ENCODE data around the gene CATSPERE. TPM values are rescaled to one million over a fixed set of nuclear protein-coding genes. Genes with fewer than 3 reads are reported as not detected.
"Not testable (repeated sequence)": the region's sequence is repeated elsewhere in the genome, so short reads cannot be mapped to it uniquely, and the experiment has no call there.

CATSPERE gene
- total RNA-seq, 1 experiment from 2014 or later = 1.0 TPM

DNA sequence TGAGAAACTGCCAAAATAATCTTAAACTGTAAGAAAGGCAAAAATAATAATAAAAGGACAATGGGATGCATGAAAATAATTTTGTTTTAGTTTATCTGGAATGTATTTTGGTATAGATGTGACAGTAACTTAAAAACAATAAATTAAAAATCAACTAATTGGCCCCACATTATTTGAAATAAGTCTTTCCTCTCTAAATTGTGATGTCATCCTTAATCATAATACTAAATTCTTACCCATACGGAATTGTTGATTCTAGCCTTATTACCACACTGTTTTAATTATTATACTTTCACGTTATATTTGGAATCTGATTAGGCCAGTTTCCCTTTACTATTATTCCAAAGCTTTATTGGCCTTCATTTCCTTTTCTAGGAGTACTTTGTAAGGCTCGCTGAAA, 199.5 kb downstream of the CATSPERE start:
- Histone ChIP-seq H3K27me3 (no peaks in the 10 kb centered on the region), H3K4me3 (no peak overlapping the region), H3K36me3 (peaks cover 58% of the 10 kb centered on the region), H3K9me3 (peaks cover 10% of the 10 kb centered on the region)
- DNase-seq = no peak

DNA sequence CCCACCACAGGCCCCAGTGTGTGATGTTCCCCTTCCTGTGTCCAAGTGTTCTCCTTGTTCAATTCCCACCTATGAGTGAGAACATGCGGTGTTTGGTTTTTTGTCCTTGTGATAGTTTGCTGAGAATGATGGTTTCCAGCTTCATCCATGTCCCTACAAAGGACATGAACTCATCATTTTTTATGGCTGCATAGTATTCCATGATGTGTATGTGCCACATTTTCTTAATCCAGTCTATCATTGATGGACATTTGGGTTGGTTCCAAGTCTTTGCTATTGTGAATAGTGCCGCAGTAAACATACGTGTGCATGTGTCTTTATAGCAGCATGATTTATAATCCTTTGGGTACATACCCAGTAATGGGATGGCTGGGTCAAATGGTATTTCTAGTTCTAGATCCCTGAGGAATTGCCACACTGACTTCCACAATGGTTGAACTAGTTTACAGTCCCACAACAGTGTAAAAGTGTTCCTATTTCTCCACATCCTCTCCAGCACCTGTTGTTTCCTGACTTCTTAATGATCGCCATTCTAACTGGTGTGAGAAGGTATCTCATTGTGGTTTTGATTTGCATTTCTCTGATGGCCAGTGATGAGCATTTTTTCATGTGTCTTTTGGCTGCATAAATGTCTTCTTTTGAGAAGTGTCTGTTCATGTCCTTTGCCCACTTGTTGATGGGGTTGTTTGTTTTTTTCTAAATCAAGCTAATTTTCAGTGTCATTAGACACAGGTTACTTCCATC, 200.7 kb downstream of the CATSPERE start:
- H3K36me3 ChIP-seq = peaks cover 50% of the 10 kb centered on the region
- not testable (repeated sequence) for H3K4me3 ChIP-seq, DNase-seq, H3K9me3 ChIP-seq, H3K27me3 ChIP-seq

DNA sequence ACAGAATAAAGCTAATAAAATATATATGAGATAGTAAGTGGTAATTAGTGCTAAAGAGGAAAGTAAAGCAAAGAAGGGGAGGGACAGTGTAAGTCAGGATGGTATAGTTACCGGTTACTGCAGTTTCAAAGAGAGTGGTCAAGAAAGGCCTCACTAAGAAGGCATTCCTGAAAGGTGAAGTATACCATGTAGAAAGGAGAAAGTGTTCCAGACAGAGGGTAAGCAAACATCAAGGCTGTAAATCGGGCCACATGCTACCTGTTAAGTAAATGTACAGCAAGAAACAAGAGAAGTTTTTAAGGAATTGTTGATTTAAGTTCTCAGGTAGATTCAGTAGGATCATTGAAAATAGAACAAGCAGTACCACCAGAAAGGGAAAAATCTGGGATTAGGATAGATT, 201.5 kb downstream of the CATSPERE start:
- Histone ChIP-seq H3K27me3 (no peaks in the 10 kb centered on the region), H3K36me3 (peaks cover 43% of the 10 kb centered on the region), H3K9me3 (peaks cover 10% of the 10 kb centered on the region), H3K4me3 (no peak overlapping the region)
- no peak for DNase-seq

DNA sequence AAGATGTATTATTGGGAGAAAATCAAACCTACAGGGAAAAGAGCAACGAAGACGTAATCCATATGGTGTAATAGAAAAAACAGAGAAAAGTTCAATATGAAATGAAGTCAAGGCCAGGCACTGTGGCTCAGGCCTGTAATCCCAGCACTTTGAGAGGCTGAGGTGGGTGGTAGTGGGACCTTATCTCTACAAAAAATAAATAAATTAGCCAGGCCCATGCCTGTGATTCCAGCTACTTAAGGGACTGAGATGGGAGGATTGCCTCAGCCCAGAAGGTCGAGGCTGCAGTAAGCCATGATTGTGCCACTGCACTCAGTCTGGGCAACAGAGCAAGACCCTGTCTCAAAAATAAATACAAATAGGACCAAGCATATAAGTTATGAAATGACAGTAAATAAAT, 203.3 kb downstream of the CATSPERE start:
- H3K36me3 ChIP-seq = peaks cover 30% of the 10 kb centered on the region
- H3K9me3 ChIP-seq = peaks cover 10% of the 10 kb centered on the region
- no peak overlapping the region for H3K4me3 ChIP-seq
- H3K27me3 ChIP-seq = no peaks in the 10 kb centered on the region
- no peak for DNase-seq

DNA sequence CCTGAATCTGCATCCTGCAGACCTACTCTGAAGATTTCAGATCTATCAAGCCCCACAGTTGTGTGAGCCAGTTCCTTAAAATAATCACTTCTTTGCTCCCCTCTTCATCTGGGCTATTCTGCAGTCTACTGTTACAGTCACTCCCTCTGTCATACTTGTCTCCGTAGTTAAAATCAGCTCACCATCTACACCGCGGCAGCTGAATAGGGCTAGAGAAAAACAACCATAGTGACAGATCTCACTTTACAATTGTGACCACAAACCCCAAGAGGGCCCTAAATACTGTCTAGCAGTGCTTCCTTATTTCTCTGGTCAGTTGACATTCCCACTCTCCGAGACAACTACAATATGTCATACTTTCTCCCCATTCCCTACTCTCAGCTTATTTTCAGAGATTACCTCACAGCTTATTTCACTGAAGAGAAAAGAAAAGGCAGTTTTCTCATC, 204.7 kb downstream of the CATSPERE start:
- Histone ChIP-seq H3K9me3 (peaks cover 4% of the 10 kb centered on the region), H3K4me3 (no peak overlapping the region)
- DNase-seq = no peak

DNA sequence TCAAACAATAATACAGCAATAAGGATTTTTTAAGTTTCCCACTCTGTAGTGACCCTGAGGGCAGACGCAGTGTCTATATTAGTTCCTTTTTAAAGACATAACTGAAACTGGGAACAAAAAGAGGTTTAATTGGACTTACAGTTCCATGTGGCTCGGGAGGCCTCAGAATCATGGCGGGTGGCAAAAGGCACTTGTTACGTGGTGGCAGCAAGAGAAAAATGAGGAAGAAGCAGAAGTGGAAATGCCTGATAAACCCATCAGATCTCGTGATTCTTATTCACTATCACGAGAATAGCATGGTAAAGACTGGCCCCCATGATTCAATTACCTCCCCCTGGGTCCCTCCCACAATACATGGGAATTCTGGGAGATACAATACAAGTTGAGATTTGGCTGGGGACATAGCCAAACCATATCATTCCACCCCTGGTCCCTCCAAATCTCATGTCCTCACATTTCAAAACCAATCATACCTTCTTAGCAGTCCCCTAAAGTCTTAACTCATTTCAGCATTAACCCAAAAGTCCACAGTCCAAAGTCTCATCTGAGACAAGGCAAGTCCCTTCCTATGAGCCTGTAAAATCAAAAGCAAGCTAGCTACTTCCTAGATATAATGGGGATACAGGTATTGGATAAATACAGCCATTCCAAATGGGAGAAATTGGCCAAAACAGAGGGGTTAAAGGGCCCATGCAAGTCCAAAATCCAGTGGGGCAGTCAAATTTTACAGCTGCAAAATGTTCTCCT, 205.8 kb downstream of the CATSPERE start:
- H3K4me3 ChIP-seq, H3K9me3 ChIP-seq, H3K27me3 ChIP-seq, DNase-seq: not testable (repeated sequence)
- H3K36me3 ChIP-seq = peaks cover 18% of the 10 kb centered on the region

More for the DNA sequence above, 204.7 kb downstream of the CATSPERE start:
- Histone ChIP-seq H3K27me3 (no peaks in the 10 kb centered on the region), H3K36me3 (peaks cover 22% of the 10 kb centered on the region)

DNA sequence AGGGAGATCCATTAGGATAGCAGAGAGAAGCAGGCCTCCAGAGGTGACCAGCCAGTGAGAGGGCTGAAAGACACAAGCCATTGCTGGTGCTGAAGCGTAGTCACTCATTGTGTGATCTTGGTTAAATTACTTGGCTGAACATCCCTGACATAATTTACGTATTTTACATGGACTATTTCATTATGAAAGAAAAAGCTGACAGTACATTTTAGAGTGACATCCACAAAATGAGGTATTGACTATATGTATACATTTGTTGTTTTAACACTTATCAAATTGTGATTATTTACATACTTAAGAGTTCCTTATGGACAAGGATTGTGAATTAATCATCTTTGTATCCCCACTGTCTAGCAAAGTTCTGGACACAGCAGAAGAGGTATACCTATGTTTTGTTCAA, 206.7 kb downstream of the CATSPERE start:
- H3K4me3 ChIP-seq = no peak overlapping the region
- H3K9me3 ChIP-seq = no peaks in the 10 kb centered on the region
- H3K36me3 ChIP-seq = peaks cover 14% of the 10 kb centered on the region
- no peak for DNase-seq
- no peaks in the 10 kb centered on the region for H3K27me3 ChIP-seq

DNA sequence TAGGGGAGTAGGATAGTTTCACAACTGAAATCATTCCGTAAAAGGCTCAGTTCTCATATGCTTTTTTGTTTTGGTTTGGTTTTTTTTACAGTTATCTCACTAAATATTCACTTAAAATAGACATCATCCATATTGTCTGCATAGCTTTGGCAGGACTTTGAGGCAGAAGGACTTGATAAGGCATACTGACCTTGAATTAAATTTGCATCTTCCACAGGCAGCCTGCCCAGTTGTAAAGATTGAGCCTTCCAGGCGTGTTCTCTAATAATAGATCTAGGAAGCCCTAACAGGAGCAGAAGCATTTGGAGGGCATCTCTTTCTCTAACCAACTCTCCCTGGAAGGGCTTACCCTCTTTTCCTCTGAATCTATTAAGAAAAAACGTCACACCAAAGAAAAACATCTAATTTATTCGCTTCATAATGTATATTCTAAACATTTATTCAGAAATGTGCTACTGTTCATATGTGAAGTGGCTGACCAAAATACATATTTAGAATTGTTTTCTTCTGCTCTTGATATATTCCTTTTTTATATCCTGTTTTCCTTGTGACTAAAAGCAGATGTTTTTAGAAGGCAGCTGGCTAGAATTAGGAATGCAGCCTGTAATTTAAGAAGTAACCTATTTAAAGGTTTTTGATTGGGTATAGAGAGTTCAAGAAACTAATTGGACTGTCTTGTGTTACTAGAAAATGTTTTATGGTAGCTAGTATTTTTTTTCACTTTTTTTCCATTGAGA, 212.0 kb downstream of the CATSPERE start:
- no peaks in the 10 kb centered on the region for H3K27me3 ChIP-seq
- H3K4me3 ChIP-seq = no peak overlapping the region
- peaks cover 15% of the 10 kb centered on the region for H3K36me3 ChIP-seq
- DNase-seq = peak; percentile 28
- H3K9me3 ChIP-seq = no peaks in the 10 kb centered on the region

DNA sequence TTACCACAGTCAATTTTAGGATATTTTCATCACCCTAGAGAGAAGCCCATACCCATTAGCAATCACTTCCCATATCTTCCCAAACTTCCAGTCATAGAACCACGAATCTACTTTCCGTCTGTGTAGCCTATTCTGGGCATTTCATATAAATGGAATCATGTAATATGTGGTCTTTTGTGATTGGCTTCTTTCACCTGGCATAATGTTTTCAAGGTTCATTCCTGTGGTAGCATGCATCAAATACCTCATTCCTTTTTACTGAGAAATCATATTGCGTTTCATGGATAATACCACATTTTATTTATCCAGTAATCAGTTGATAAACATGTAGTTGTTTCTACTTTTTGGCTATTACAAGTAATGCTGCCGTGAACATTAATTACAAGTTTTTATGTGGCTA, 213.4 kb downstream of the CATSPERE start:
- no peaks in the 10 kb centered on the region for H3K27me3 ChIP-seq
- DNase-seq = no peak
- no peak overlapping the region for H3K4me3 ChIP-seq
- H3K9me3 ChIP-seq = no peaks in the 10 kb centered on the region
- peaks cover 16% of the 10 kb centered on the region for H3K36me3 ChIP-seq

DNA sequence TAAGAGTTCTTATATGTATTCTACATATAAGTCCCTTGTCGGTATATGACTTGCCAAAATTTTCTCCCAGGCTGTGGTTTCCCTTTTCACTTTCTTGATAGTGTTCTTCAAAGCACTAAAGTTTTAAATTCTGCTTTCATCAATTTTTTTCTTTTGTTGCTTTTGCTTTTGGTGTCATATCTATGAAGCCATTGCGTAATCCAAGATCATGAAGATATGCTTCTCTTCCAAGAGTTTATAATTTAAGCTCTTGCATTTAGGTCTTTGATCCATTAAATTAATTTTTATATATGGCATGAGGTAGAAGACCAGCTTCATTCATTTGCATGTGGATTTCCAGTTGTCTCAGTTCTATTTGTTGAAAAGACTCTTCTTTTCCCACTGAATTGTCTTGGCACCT, 214.1 kb downstream of the CATSPERE start:
- Histone ChIP-seq H3K4me3 (no peak overlapping the region), H3K9me3 (no peaks in the 10 kb centered on the region), H3K36me3 (peaks cover 11% of the 10 kb centered on the region), H3K27me3 (no peaks in the 10 kb centered on the region)
- no peak for DNase-seq

DNA sequence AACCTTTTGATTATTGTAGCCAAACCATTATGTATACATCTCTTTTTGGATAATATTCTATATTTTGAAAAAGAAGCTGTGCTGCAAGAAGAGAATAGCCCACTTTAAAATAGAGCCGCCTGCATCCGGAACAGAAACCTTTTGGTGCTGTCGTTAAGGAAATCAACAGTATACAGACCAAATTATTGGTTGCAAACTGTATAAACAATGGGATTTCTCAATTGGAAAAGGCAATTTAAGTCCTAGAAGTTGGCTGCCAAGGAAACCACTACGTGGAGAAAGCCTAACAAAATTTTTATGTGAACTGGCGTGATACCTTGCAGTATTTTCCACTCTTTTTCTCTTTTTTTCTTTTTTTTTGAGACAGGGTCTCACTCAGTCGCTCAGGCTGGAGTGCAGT, 217.6 kb downstream of the CATSPERE start:
- no peak for DNase-seq
- H3K27me3 ChIP-seq = no peaks in the 10 kb centered on the region
- H3K36me3 ChIP-seq = peaks cover 24% of the 10 kb centered on the region
- no peak overlapping the region for H3K4me3 ChIP-seq
- H3K9me3 ChIP-seq = no peaks in the 10 kb centered on the region

DNA sequence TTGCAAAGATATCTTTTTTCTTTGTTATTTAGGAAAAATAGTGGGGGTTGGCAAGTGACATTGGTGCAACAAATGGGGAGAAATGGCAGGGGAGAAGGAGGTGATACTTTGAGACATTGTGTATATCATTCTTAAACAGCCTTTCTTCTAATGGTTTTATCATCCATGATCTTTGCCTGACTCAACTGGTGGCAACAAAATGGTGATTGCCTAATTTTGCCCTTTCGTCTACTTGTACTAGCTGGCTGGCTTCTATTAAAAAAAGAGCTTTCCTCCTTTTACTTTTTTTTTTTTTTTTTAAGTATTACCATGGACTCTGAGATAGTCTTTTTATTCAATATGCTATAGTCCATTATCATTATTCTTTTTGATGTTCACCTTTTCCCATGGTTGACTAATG, 219.6 kb downstream of the CATSPERE start:
- peaks cover 26% of the 10 kb centered on the region for H3K36me3 ChIP-seq
- no peaks in the 10 kb centered on the region for H3K27me3 ChIP-seq
- H3K4me3 ChIP-seq = no peak overlapping the region
- DNase-seq = no peak
- H3K9me3 ChIP-seq = no peaks in the 10 kb centered on the region

DNA sequence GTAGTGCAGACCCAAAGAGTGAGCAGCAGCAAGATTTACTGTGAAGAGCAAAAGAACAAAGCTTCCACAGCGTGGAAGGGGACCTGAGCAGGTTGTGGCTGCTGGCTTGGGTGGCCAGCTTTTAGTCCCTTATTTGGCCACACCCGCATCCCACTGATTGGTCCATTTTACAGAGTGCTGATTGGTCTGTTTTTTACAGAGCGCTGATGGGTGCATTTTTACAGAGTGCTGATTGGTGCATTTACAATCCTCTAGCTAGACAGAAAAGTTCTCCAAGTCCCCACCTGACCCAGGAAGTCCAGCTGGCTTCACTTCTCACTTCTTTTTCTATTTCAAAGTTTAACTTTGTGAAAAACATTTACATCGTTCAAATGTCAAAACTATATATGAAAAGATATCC, 221.0 kb downstream of the CATSPERE start:
- not testable (repeated sequence) for H3K9me3 ChIP-seq, H3K27me3 ChIP-seq, DNase-seq, H3K4me3 ChIP-seq
- H3K36me3 ChIP-seq = peaks cover 30% of the 10 kb centered on the region

Other genes with a start within 250 kb of the CATSPERE start
- 90.2 and 113 TPM in 2 replicates for gene ADSS2, start 9.4 kb upstream of the CATSPERE start, total RNA-seq (2014; rRNA removed; shearing (Covaris generic); ENCODE audit: low replicate concordance)
- gene DESI2, start 191.9 kb downstream of the CATSPERE start, total RNA-seq (2014; rRNA removed; shearing (Covaris generic); ENCODE audit: low replicate concordance) = 101 and 159 TPM in 2 replicates